ENCODE results near the gene MVB12A. TPM values are rescaled to one million over a fixed set of nuclear protein-coding genes. Genes with fewer than 3 reads are reported as not detected.

Gene MVB12A
- total RNA-seq, 1 donor from 2014 or later: 53.3 TPM

GRCh38 chr19:17394891-17395415 lies 24.9 kb upstream of the MVB12A start:
- Histone ChIP-seq H3K4me3 (no peak overlapping the region), H3K27me3 (no peaks in the 10 kb centered on the region)
- intact Hi-C loops (cut with DNase I): no loop called here

GRCh38 chr19:17398902-17399527 lies 20.8 kb upstream of the MVB12A start:
- Histone ChIP-seq H3K4me1 (no peaks in the 10 kb centered on the region), H3K4me3 (no peak overlapping the region), H3K27ac (no peak overlapping the region), H3K27me3 (no peaks in the 10 kb centered on the region), H3K36me3 (no peaks in the 10 kb centered on the region), H3K9me3 (no peaks in the 10 kb centered on the region)
- intact Hi-C loops (cut with DNase I): no loop called here
- DNase-seq (ENCODE audit: extremely low spot score in 2 of 2): no peak
- TF ChIP-seq CTCF (IDR thresholded peaks at IDR 0.05) (no peak), POLR2A (IDR thresholded peaks at IDR 0.05) (no peak), POLR2AphosphoS5 (IDR thresholded peaks at IDR 0.05; ENCODE audit: insufficient read depth in 1 of 2, low read depth in 1 of 2) (no peak)

More at GRCh38 chr19:17394891-17395415, 24.9 kb upstream of the MVB12A start:
- TF ChIP-seq POLR2AphosphoS5 (IDR thresholded peaks at IDR 0.05; ENCODE audit: insufficient read depth in 1 of 2, low read depth in 1 of 2) (no peak), CTCF (IDR thresholded peaks at IDR 0.05) (peak in 2 of 3 experiments; percentile 36 to 58), POLR2A (IDR thresholded peaks at IDR 0.05) (no peak)
- H3K27ac ChIP-seq: no peak overlapping the region
- H3K4me1 ChIP-seq: peaks cover 10% of the 10 kb centered on the region
- H3K36me3 ChIP-seq: no peaks in the 10 kb centered on the region
- H3K9me3 ChIP-seq: no peaks in the 10 kb centered on the region
- no peak for DNase-seq (ENCODE audit: extremely low spot score in 2 of 2)

- no peak for TF ChIP-seq CTCF (IDR thresholded peaks at IDR 0.05)
- intact Hi-C loops (cut with DNase I): no loop called here
- no peaks in the 10 kb centered on the region for H3K36me3 ChIP-seq
Measured at GRCh38 chr19:17401628-17402027, 18.2 kb upstream of the MVB12A start.

GRCh38 chr19:17402982-17403855 lies 16.6 kb upstream of the MVB12A start:
- H3K36me3 ChIP-seq: no peaks in the 10 kb centered on the region
- peak overlapping the region; percentile 44 to 45 for H3K4me3 ChIP-seq
- H3K9me3 ChIP-seq: no peaks in the 10 kb centered on the region
- DNase-seq (ENCODE audit: extremely low spot score in 2 of 2): no peak
- H3K27me3 ChIP-seq: no peaks in the 10 kb centered on the region
- peaks cover 12% of the 10 kb centered on the region for H3K4me1 ChIP-seq
- peak overlapping the region; percentile 83 for H3K27ac ChIP-seq
- intact Hi-C loops (cut with DNase I): no loop called here
- no peak for TF ChIP-seq POLR2A (IDR thresholded peaks at IDR 0.05)
- TF ChIP-seq POLR2AphosphoS5 (IDR thresholded peaks at IDR 0.05; ENCODE audit: insufficient read depth in 1 of 2, low read depth in 1 of 2): no peak

More at GRCh38 chr19:17401628-17402027, 18.2 kb upstream of the MVB12A start:
- DNase-seq (ENCODE audit: extremely low spot score in 2 of 2): no peak
- Histone ChIP-seq H3K4me3 (no peak overlapping the region), H3K4me1 (peaks cover 10% of the 10 kb centered on the region), H3K9me3 (no peaks in the 10 kb centered on the region), H3K27ac (no peak overlapping the region), H3K27me3 (no peaks in the 10 kb centered on the region)

GRCh38 chr19:17404015-17404414 lies 15.8 kb upstream of the MVB12A start:
- intact Hi-C loops (cut with DNase I): no loop called here
- DNase-seq (ENCODE audit: extremely low spot score in 2 of 2): no peak
- H3K36me3 ChIP-seq: no peaks in the 10 kb centered on the region
- peak overlapping the region; percentile 44 to 45 for H3K4me3 ChIP-seq
- no peak for TF ChIP-seq POLR2AphosphoS5 (IDR thresholded peaks at IDR 0.05; ENCODE audit: insufficient read depth in 1 of 2, low read depth in 1 of 2)
- TF ChIP-seq CTCF (IDR thresholded peaks at IDR 0.05): no peak
- no peak for TF ChIP-seq POLR2A (IDR thresholded peaks at IDR 0.05)
- H3K4me1 ChIP-seq: peaks cover 12% of the 10 kb centered on the region
- H3K9me3 ChIP-seq: no peaks in the 10 kb centered on the region
- peak overlapping the region; percentile 83 for H3K27ac ChIP-seq
- H3K27me3 ChIP-seq: no peaks in the 10 kb centered on the region
